HG03280 (cell line): ENCODE results near the gene ADK.
"Not testable (repeated sequence)": the region's sequence is repeated elsewhere in the genome, so short reads cannot be mapped to it uniquely, and the experiment has no call there.

Experiments used
- ATAC-seq: cut with Tn5 transposase; IDR thresholded peaks from one replicate; pipeline ENCODE4 v1.9.1; 2021; ENCODE audit warnings: mild to moderate bottlenecking, moderate library complexity; ENCODE audit not compliant: unreplicated experiment

ADK gene

GRCh38 chr10:74415146-74415839, 264.3 kb downstream of the ADK start:
- no peak for ATAC-seq

GRCh38 chr10:74417397-74417796, 266.4 kb downstream of the ADK start:
- no peak for ATAC-seq

GRCh38 chr10:74418285-74418872, 267.4 kb downstream of the ADK start:
- no peak for ATAC-seq

- ATAC-seq: no peak
Observed at GRCh38 chr10:74419491-74419951, 268.5 kb downstream of the ADK start.

- no peak for ATAC-seq
Observed at GRCh38 chr10:74419958-74420375, 268.9 kb downstream of the ADK start.

- ATAC-seq: no peak
Observed at GRCh38 chr10:74424565-74424964, 273.5 kb downstream of the ADK start.

GRCh38 chr10:74425456-74426001, 274.5 kb downstream of the ADK start:
- no peak for ATAC-seq

- ATAC-seq: no peak
Observed at GRCh38 chr10:74431816-74432215, 280.8 kb downstream of the ADK start.

- ATAC-seq: no peak
Observed at GRCh38 chr10:74432841-74433594, 282.0 kb downstream of the ADK start.

- ATAC-seq: no peak
Observed at GRCh38 chr10:74433595-74433956, 282.6 kb downstream of the ADK start.

GRCh38 chr10:74433993-74434392, 283.0 kb downstream of the ADK start:
- no peak for ATAC-seq

- ATAC-seq: no peak
Observed at GRCh38 chr10:74434547-74434946, 283.5 kb downstream of the ADK start.

- no peak for ATAC-seq
Observed at GRCh38 chr10:74436523-74437170, 285.6 kb downstream of the ADK start.

GRCh38 chr10:74437822-74438221, 286.8 kb downstream of the ADK start:
- no peak for ATAC-seq

GRCh38 chr10:74439213-74439612, 288.2 kb downstream of the ADK start:
- no peak for ATAC-seq

- no peak for ATAC-seq
Observed at GRCh38 chr10:74445493-74445892, 294.5 kb downstream of the ADK start.

- no peak for ATAC-seq
Observed at GRCh38 chr10:74450602-74451001, 299.6 kb downstream of the ADK start.

- no peak for ATAC-seq
Observed at GRCh38 chr10:74451127-74451829, 300.3 kb downstream of the ADK start.

GRCh38 chr10:74453169-74453568, 302.1 kb downstream of the ADK start:
- no peak for ATAC-seq

GRCh38 chr10:74457478-74457877, 306.5 kb downstream of the ADK start:
- not testable (repeated sequence) for ATAC-seq

- no peak for ATAC-seq
Observed at GRCh38 chr10:74460812-74461211, 309.8 kb downstream of the ADK start.
